Caco-2 (cell line): ENCODE results near the gene KIRREL3. TPM values are rescaled to one million over a fixed set of nuclear protein-coding genes. Genes with fewer than 3 reads are reported as not detected.

Source experiments
- BruUV-seq: library from RNA; stranded (reverse); fragments of 400-500 nt; replicated peaks from 2 replicates; lab custom pipeline; 2021; lab: Mats Ljungman, UMichigan
- CTCF ChIA-PET: fragments of 300-600 bp; sonication (Branson Sonifier 250); formaldehyde crosslinking; loops from one replicate; lab custom pipeline; 2022; ENCODE audit warnings: antibody characterized with exemption; lab: Charles Lee
- POLR2A ChIA-PET: fragments of 300-600 bp; sonication (Branson Sonifier 250); formaldehyde crosslinking; loops from one replicate; lab custom pipeline; 2022; ENCODE audit warnings: antibody characterized with exemption; lab: Charles Lee
- DNase-seq, 2 experiments: peaks; one replicate each; pipeline versions ENCODE4 v3.0.0 to v3.0.0-alpha.2; 2020 to 2022
- H3K27me3 ChIP-seq: replicated peaks from 2 replicates; pipeline ENCODE4 v1.6.0; 2011; ENCODE audit warnings: low read length; ENCODE audit not compliant: control insufficient read depth, insufficient read depth
- H3K36me3 ChIP-seq: 2 replicates; pipeline ENCODE4 v1.5.1; 2011; ENCODE audit warnings: low read length; ENCODE audit not compliant: control insufficient read depth, insufficient read depth
- H3K4me1 ChIP-seq: fragments of 250-450 bp; sonication (Bioruptor Pico); 2 replicates; pipeline ENCODE4 v1.5.1; 2020; ENCODE audit warnings: mild to moderate bottlenecking
- H3K4me3 ChIP-seq: 2 replicates; pipeline ENCODE4 v1.5.1; 2011; ENCODE audit warnings: low read depth, mild to moderate bottlenecking, control low read depth, low read length
- H3K9me3 ChIP-seq: fragments of 250-450 bp; sonication (Bioruptor Pico); 2 replicates; pipeline ENCODE4 v1.5.1; 2020; ENCODE audit warnings: mild to moderate bottlenecking, moderate library complexity
- H3K27ac Mint-ChIP-seq: one replicate; pipeline ENCODE4 v1.8.0; 2022; ENCODE audit warnings: mixed read lengths; ENCODE audit not compliant: unreplicated experiment
- H3K27me3 Mint-ChIP-seq: one replicate; pipeline ENCODE4 v1.8.0; 2022; ENCODE audit warnings: mixed read lengths; ENCODE audit not compliant: insufficient read depth, unreplicated experiment
- H3K36me3 Mint-ChIP-seq: one replicate; pipeline ENCODE4 v1.8.0; 2022; ENCODE audit warnings: mild to moderate bottlenecking, mixed read lengths; ENCODE audit not compliant: insufficient read depth, unreplicated experiment
- H3K4me1 Mint-ChIP-seq: one replicate; pipeline ENCODE4 v1.8.0; 2022; ENCODE audit warnings: low read depth, mixed read lengths; ENCODE audit not compliant: unreplicated experiment
- H3K4me3 Mint-ChIP-seq: one replicate; pipeline ENCODE4 v1.8.0; 2022; ENCODE audit warnings: mild to moderate bottlenecking, moderate library complexity, mixed read lengths; ENCODE audit not compliant: unreplicated experiment
- H3K9me3 Mint-ChIP-seq: one replicate; pipeline ENCODE4 v1.8.0; 2022; ENCODE audit warnings: mixed read lengths; ENCODE audit not compliant: unreplicated experiment
- CTCF ChIP-seq, 2 experiments: fragments of 200-600 bp in 1 of 2; IDR thresholded peaks; 1 replicate in 1 of 2; 2 replicates in 1 of 2; pipeline versions ENCODE4 v1.5.1 to v1.8.0; 2011 to 2022; ENCODE audit warnings: antibody characterized with exemption in 1 of 2, control low read depth in 1 of 2, inconsistent platforms in 1 of 2, low read depth in 1 of 2, low read length in 1 of 2, mild to moderate bottlenecking in 1 of 2, moderate library complexity in 1 of 2; ENCODE audit not compliant: insufficient read depth in 1 of 2, severe bottlenecking in 1 of 2, unreplicated experiment in 1 of 2
- intact Hi-C: fragments of 100-400 bp; cut with micrococcal nuclease; formaldehyde crosslinking; loops from one replicate; pipeline ENCODE4 v1.10.0; 2022; ENCODE audit not compliant: unreplicated experiment
- total RNA-seq: library from RNA; stranded (reverse); gene quantifications from 2 replicates; pipeline ENCODE4 v1.2.3, GENCODE V29; 2022

Gene KIRREL3
- total RNA-seq, 1 experiment from 2014 or later: not detected

GRCh38 chr11:126660321-126660720, 340.2 kb downstream of the KIRREL3 start:
- Mint-ChIP-seq H3K4me3 (no peak overlapping the region), H3K9me3 (no peaks in the 10 kb centered on the region), H3K4me1 (no peaks in the 10 kb centered on the region), H3K27me3 (peaks cover 33% of the 10 kb centered on the region), H3K36me3 (no peaks in the 10 kb centered on the region), H3K27ac (no peak overlapping the region)
- Histone ChIP-seq H3K9me3 (no peaks in the 10 kb centered on the region), H3K27me3 (no peaks in the 10 kb centered on the region; the same call in none of the 2 replicates), H3K4me1 (no peaks in the 10 kb centered on the region), H3K36me3 (no peaks in the 10 kb centered on the region), H3K4me3 (no peak overlapping the region)
- no peak for TF ChIP-seq CTCF (IDR thresholded peaks at IDR 0.05; ENCODE audit: insufficient read depth in 1 of 2, low read depth in 1 of 2, low read length in 1 of 2, severe bottlenecking in 1 of 2, unreplicated experiment in 1 of 2)
- CTCF ChIA-PET: no interaction called here
- BruUV-seq: no TSS peak
- DNase-seq: no peak
- POLR2A ChIA-PET: no interaction called here
- intact Hi-C loops: no loop called here

GRCh38 chr11:126658306-126659056, 342.1 kb downstream of the KIRREL3 start:
- H3K36me3 Mint-ChIP-seq: no peaks in the 10 kb centered on the region
- CTCF ChIA-PET: no interaction called here
- H3K4me3 Mint-ChIP-seq: no peak overlapping the region
- no peak overlapping the region for H3K27ac Mint-ChIP-seq
- BruUV-seq: no TSS peak
- H3K9me3 ChIP-seq: no peaks in the 10 kb centered on the region
- no peaks in the 10 kb centered on the region for H3K4me1 ChIP-seq
- intact Hi-C loops: no loop called here
- no peak for DNase-seq
- no peak overlapping the region for H3K4me3 ChIP-seq
- H3K9me3 Mint-ChIP-seq: no peaks in the 10 kb centered on the region
- H3K36me3 ChIP-seq: no peaks in the 10 kb centered on the region
- H3K27me3 Mint-ChIP-seq: peaks cover 37% of the 10 kb centered on the region
- H3K4me1 Mint-ChIP-seq: no peaks in the 10 kb centered on the region
- POLR2A ChIA-PET: no interaction called here
- TF ChIP-seq CTCF (IDR thresholded peaks at IDR 0.05; ENCODE audit: insufficient read depth in 1 of 2, low read depth in 1 of 2, low read length in 1 of 2, severe bottlenecking in 1 of 2, unreplicated experiment in 1 of 2): no peak
- H3K27me3 ChIP-seq: no peaks in the 10 kb centered on the region; the same call in 1 of the 2 replicates

GRCh38 chr11:126655807-126656128, 344.8 kb downstream of the KIRREL3 start:
- Histone ChIP-seq H3K4me1 (no peaks in the 10 kb centered on the region), H3K4me3 (no peak overlapping the region), H3K27me3 (no peaks in the 10 kb centered on the region; the same call in 1 of the 2 replicates), H3K36me3 (no peaks in the 10 kb centered on the region), H3K9me3 (no peaks in the 10 kb centered on the region)
- Mint-ChIP-seq H3K4me3 (no peak overlapping the region), H3K27me3 (peaks cover 39% of the 10 kb centered on the region), H3K27ac (no peak overlapping the region), H3K4me1 (no peaks in the 10 kb centered on the region), H3K9me3 (no peaks in the 10 kb centered on the region), H3K36me3 (no peaks in the 10 kb centered on the region)
- no peak for DNase-seq
- BruUV-seq: no TSS peak
- ChIA-PET POLR2A (no interaction called here), CTCF (no interaction called here)
- intact Hi-C loops: no loop called here
- no peak for TF ChIP-seq CTCF (IDR thresholded peaks at IDR 0.05; ENCODE audit: insufficient read depth in 1 of 2, low read depth in 1 of 2, low read length in 1 of 2, severe bottlenecking in 1 of 2, unreplicated experiment in 1 of 2)
